HEK293 (cell line): ENCODE measurements around the gene CLDND1.

ENCODE experiments used
- KLF9 ChIP-seq: fragments of 450-650 bp; formaldehyde crosslinking; IDR thresholded peaks from 2 replicates; pipeline ENCODE4 v1.5.1; 2016; ENCODE audit warnings: missing biosample characterization, missing genetic modification characterization, low read depth
- REPIN1 ChIP-seq: fragments of 450-650 bp; formaldehyde crosslinking; IDR thresholded peaks from 2 replicates; pipeline ENCODE4 v1.5.1; 2017; ENCODE audit warnings: missing biosample characterization, missing genetic modification characterization, low read depth
- ZNF175 ChIP-seq: fragments of 450-650 bp; formaldehyde crosslinking; IDR thresholded peaks from 2 replicates; pipeline ENCODE4 v1.5.1; 2016; ENCODE audit warnings: missing biosample characterization, missing genetic modification characterization
- ZNF274 ChIP-seq, 2 experiments: fragments of 200-500 bp in 1 of 2; fragments of 450-650 bp in 1 of 2; sonication (Bioruptor generic) in 1 of 2; formaldehyde crosslinking in 1 of 2; IDR thresholded peaks; 2 replicates each; pipeline versions ENCODE4 v1.5.1 to v1.6.1; 2014 to 2016; ENCODE audit warnings: borderline replicate concordance in 1 of 2, inconsistent platforms in 1 of 2, low read length in 1 of 2, missing biosample characterization in 1 of 2, missing genetic modification characterization in 1 of 2
- ZNF292 ChIP-seq: fragments of 450-650 bp; formaldehyde crosslinking; IDR thresholded peaks from 2 replicates; pipeline ENCODE4 v1.5.1; 2016; ENCODE audit warnings: low read depth, missing biosample characterization, missing genetic modification characterization, borderline replicate concordance
- ZNF335 ChIP-seq: fragments of 450-650 bp; formaldehyde crosslinking; conservative IDR thresholded peaks from 2 replicates; pipeline ENCODE4 v1.5.1; 2016; ENCODE audit warnings: missing biosample characterization, missing genetic modification characterization
- ZNF549 ChIP-seq: fragments of 450-650 bp; IDR thresholded peaks from 2 replicates; pipeline ENCODE4 v1.5.1; 2018; ENCODE audit warnings: missing biosample characterization, missing genetic modification characterization, mild to moderate bottlenecking, inconsistent platforms, moderate library complexity
- ZNF76 ChIP-seq: fragments of 450-650 bp; formaldehyde crosslinking; IDR thresholded peaks from 2 replicates; pipeline ENCODE4; 2016; ENCODE audit warnings: low read depth, missing biosample characterization, missing genetic modification characterization, borderline replicate concordance
- TF ChIP-seq, protein P1 (sequence below): fragments of 450-650 bp; formaldehyde crosslinking; IDR thresholded peaks from 2 replicates; pipeline ENCODE4 v1.5.1; 2016; ENCODE audit warnings: missing biosample characterization, missing genetic modification characterization
- TF ChIP-seq, protein P2 (sequence below): fragments of 450-650 bp; formaldehyde crosslinking; IDR thresholded peaks from 2 replicates; pipeline ENCODE4 v1.5.1; 2016; ENCODE audit warnings: missing biosample characterization, missing genetic modification characterization
- TF ChIP-seq, protein P3 (sequence below): fragments of 450-650 bp; formaldehyde crosslinking; IDR thresholded peaks from 2 replicates; pipeline ENCODE4 v1.5.1; 2016; ENCODE audit warnings: missing biosample characterization, missing genetic modification characterization

DNA sequence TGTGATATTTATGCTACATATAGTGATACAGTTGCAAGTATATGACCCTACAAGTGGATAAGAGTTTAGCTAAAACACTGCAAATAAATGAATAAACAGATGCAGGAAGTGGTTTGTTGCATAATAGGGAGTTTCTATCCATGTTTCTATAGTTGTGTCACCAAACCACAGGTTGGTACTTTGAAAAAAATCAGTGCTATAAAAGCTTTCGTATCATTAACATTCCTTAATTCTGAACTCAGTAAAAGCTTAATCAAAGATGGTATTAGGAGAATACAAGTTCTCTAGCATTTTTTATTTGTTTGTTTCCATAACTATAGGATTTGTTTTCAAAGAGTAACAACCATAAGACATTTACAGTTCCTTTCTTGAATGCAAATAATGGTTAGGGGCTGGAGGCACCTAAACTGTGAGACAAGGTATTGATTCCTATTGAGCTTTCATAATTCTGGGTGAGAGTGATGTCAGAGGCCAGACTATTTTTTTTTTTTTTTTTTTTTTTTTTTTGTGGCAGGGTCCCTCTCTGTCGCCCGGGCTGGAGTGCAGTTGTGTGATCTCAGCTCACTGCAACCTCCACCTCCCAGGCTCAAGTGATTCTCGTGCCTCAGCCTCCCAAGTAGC lies 41.1 kb upstream of the CLDND1 start:
- TF ChIP-seq, protein P1, sequence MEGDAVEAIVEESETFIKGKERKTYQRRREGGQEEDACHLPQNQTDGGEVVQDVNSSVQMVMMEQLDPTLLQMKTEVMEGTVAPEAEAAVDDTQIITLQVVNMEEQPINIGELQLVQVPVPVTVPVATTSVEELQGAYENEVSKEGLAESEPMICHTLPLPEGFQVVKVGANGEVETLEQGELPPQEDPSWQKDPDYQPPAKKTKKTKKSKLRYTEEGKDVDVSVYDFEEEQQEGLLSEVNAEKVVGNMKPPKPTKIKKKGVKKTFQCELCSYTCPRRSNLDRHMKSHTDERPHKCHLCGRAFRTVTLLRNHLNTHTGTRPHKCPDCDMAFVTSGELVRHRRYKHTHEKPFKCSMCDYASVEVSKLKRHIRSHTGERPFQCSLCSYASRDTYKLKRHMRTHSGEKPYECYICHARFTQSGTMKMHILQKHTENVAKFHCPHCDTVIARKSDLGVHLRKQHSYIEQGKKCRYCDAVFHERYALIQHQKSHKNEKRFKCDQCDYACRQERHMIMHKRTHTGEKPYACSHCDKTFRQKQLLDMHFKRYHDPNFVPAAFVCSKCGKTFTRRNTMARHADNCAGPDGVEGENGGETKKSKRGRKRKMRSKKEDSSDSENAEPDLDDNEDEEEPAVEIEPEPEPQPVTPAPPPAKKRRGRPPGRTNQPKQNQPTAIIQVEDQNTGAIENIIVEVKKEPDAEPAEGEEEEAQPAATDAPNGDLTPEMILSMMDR, result no peak
- no peak for TF ChIP-seq ZNF76 (tag by site-specific recombination)
- TF ChIP-seq REPIN1 (tag by site-specific recombination), result no peak
- no peak for TF ChIP-seq ZNF549 (tag by site-specific recombination)
- TF ChIP-seq ZNF175, result no peak
- TF ChIP-seq, protein P2, sequence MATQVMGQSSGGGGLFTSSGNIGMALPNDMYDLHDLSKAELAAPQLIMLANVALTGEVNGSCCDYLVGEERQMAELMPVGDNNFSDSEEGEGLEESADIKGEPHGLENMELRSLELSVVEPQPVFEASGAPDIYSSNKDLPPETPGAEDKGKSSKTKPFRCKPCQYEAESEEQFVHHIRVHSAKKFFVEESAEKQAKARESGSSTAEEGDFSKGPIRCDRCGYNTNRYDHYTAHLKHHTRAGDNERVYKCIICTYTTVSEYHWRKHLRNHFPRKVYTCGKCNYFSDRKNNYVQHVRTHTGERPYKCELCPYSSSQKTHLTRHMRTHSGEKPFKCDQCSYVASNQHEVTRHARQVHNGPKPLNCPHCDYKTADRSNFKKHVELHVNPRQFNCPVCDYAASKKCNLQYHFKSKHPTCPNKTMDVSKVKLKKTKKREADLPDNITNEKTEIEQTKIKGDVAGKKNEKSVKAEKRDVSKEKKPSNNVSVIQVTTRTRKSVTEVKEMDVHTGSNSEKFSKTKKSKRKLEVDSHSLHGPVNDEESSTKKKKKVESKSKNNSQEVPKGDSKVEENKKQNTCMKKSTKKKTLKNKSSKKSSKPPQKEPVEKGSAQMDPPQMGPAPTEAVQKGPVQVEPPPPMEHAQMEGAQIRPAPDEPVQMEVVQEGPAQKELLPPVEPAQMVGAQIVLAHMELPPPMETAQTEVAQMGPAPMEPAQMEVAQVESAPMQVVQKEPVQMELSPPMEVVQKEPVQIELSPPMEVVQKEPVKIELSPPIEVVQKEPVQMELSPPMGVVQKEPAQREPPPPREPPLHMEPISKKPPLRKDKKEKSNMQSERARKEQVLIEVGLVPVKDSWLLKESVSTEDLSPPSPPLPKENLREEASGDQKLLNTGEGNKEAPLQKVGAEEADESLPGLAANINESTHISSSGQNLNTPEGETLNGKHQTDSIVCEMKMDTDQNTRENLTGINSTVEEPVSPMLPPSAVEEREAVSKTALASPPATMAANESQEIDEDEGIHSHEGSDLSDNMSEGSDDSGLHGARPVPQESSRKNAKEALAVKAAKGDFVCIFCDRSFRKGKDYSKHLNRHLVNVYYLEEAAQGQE (tag by site-specific recombination), result no peak
- TF ChIP-seq ZNF274 (IDR thresholded peaks at IDR 0.05; ENCODE audit: low read length), result no peak
- no peak for TF ChIP-seq ZNF274 (tag by site-specific recombination; IDR thresholded peaks at IDR 0.05; ENCODE audit: borderline replicate concordance)
- TF ChIP-seq ZNF335, result no peak
- TF ChIP-seq, protein P3, sequence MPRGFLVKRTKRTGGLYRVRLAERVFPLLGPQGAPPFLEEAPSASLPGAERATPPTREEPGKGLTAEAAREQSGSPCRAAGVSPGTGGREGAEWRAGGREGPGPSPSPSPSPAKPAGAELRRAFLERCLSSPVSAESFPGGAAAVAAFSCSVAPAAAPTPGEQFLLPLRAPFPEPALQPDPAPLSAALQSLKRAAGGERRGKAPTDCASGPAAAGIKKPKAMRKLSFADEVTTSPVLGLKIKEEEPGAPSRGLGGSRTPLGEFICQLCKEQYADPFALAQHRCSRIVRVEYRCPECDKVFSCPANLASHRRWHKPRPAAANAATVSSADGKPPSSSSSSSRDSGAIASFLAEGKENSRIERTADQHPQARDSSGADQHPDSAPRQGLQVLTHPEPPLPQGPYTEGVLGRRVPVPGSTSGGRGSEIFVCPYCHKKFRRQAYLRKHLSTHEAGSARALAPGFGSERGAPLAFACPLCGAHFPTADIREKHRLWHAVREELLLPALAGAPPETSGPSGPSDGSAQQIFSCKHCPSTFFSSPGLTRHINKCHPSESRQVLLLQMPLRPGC (tag by site-specific recombination), result no peak
- no peak for TF ChIP-seq KLF9 (tag by site-specific recombination)
- TF ChIP-seq ZNF292 (tag by site-specific recombination), result no peak
